Right forelimb (tissue), 1 donor: ENCODE results near the gene TNFRSF1B.

ENCODE experiments used
- DNase-seq: peaks from one replicate; pipeline ENCODE4 v3.0.0-alpha.2; 2018

TNFRSF1B gene

GRCh38 chr1:12176298-12177118 lies 9.7 kb downstream of the TNFRSF1B start:
- DNase-seq: no peak

- no peak for DNase-seq
Measured at GRCh38 chr1:12177156-12177998, 10.6 kb downstream of the TNFRSF1B start.

DNA sequence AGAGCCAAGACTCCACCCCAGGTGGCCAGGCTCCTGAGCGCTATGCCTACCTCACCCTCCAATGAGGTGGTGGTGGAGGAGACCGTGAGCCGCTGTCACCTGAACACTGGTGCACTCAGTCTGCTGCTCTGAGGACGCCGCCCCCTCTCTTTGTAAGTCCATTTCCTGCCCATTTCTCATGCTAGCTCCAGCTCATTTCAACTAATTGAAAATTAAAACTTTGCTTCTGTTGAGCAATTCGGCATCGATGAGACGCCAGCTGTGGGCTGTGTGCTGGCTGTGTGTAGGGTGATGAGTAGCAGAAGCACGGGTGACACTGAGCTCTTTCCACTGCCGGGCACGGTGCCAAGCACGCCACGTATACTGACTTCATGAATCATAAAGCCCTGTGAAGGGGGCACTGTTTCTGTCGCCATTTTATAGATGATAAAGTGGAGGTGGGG lies 11.2 kb downstream of the TNFRSF1B start:
- no peak for DNase-seq

GRCh38 chr1:12178511-12178910 lies 11.7 kb downstream of the TNFRSF1B start:
- DNase-seq: no peak

DNA sequence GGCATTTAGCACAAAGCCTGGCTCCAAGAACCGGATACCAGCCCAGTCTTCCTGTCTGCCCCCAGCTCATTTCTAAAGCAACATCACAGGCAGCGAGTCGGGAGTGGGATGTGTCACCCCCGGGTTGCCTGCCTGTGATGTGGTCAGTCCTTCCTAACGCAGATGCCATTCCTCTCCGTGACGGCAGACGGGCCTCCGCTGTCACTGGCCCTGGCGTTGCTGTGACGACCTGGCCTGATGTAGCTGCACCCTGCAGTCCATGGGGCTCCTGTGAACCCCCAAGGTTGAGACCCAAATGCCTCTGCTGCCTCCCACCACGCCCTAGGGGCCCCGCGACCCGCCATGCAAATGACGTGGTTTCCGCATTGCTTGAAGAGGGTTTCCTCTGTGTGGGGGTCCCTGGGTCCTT lies 12.3 kb downstream of the TNFRSF1B start:
- no peak for DNase-seq

- no peak for DNase-seq
Measured at GRCh38 chr1:12179676-12180075, 12.9 kb downstream of the TNFRSF1B start.

DNA sequence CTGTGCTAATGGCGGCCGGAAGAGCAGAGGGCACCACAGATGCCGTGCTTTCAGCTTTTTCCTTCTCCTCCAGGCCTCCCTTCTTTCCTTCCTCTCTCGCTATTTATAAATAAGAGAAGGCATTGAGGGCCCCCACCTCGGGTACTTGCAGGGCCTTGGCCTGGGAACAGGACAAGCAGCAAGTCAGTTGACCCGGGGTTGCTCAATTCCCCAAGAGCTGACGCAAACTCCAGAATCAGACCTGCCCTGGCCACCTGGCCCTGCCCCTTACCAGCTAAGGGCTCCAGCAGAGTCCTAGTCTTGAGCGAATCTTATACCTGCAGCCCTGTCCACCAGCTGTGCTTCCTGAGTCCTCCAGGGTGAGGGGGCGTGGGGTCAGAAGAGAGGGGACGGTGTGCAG lies 13.5 kb downstream of the TNFRSF1B start:
- DNase-seq: no peak

- no peak for DNase-seq
Measured at GRCh38 chr1:12180903-12181302, 14.1 kb downstream of the TNFRSF1B start.

DNA sequence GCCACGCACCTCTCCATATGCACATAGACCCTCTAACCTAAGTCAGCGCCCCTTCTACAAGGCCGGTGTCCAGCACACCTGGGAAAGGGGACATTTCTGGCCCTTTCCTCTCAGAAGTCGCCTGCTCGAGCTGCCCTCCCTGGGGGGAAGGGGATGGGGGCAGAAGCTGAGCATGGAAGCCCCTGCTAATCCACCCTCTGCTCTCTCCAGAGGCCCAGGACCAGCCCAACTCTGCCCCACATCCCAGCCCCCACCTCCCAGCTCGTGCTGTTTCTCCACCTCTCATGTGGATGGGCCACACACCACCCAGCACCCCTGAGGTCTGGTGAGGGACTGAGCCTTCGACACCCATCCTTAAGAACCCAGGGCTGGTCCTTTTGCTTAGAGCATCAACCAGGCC lies 14.8 kb downstream of the TNFRSF1B start:
- DNase-seq: no peak

GRCh38 chr1:12182410-12182984 lies 15.7 kb downstream of the TNFRSF1B start:
- DNase-seq: no peak

DNA sequence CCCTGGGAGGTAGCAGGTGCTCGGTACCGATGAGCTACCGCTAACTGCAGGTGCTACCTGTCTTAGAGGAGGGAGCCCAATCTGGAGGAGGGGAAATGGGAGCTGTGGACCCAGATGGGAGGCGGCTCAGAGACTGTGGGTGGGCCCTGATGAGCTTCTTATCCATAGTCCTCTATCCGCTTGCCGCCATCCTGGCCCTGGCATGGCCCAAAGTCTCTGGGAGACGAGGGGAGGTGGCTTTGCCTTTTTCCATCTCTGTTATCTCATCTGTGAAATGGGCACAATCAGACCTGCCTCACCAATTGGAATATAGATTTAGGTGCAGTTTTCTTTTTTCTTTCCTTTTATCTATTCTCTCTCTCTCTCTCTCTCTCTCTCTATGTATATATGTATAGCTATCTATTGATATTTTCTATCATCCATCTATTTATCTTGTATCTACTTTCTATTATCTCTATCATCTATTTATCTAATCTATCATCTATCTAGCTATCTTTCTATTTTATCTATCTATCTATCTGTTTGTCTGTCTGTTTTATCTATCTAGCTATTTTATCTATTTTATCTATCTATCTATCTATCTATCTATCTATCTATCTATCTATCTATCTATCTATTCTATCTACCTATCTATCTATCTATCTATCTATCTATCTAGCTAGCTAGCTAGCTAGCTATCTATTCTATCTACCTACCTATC lies 16.5 kb downstream of the TNFRSF1B start:
- DNase-seq: no peak

DNA sequence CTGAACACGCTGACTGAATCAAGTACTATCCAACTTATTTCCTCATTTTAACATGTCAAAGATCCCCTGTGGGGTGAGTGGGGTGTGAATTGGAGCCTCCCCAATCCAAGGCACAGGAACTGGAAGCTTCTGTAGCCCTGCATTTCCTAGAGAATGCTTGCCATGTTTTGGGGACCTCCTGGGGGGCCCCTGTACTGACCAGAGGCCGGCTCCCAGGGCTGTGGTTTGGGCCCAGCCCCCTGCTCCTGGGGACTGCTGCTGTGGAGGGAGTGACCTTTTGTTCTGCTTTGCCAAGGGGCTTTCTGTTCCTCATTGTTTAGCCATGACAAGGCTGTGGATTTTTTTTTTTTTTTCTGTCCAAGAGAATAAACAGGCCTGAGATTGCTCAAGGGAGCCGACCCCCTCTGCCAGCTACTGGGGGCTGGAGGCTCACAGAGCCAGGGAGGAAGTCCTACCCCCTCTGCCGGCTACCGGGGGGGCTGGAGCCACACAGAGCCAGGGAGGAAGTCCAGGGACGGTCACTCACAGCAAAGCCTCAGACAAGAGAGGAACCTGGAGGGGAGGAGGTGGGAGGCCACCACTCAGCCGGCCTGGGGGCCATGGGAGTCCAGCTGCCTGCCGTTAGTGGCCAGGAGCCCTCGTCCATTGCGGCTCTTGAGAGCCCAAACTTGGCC lies 17.4 kb downstream of the TNFRSF1B start:
- peak; percentile 67 for DNase-seq

DNA sequence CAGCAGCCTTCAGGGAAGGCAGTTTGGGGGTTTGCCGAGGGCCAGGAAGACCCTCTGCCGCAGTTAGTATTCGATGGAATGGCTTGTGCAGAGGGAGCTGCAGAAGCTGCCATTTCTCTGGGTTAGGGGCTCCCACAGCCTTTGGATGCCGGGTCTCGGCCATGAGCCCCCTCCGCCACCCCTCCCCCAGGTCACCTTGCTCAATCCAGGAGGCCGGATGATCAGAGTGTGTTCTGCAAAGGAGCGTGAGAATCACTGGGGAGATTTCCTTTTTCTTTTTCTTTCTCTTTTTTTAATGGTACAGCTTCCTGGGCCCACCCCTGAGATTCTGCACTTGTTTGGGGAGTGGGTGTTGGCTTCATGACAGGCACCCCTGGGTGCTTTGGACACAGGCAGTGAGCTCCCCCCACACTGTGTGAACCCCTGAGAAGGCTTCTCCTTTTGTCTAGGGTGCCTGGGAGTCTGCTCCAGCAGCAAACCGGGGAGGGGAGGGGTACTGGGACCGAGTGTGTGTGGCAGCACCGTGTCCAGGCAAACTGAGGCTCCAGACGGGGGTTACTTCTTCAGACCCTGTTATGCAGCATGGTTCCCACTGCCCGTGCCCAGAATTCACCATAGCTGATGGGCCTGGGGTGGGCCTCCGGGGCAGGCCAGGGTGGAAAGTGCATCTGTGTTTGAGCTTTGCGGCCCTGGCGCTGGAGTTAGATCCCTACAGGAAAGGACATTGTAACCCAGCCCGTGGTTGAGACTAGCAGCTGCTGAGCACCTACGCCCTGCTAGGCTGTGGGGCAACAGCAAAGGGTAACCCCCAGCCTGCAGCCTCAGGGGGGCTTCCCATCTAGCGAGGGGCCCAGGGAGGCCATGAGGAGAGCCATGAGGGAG lies 18.5 kb downstream of the TNFRSF1B start:
- DNase-seq: no peak

GRCh38 chr1:12185918-12186678 lies 19.3 kb downstream of the TNFRSF1B start:
- no peak for DNase-seq

DNA sequence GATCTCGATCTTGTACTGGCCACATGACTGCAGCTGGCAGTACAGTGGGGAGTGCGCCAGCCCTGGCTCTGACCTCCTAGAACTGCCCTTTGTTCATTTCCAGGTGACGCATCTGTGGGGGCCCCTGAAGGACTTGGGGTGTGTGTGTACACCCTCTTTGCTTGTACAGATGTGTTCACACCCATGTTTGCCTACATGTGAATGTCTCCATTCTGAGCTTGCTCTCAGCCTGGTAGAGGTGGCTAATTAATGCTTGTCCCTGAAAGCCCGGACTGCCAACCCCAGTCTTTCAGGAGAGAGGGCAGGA lies 19.8 kb downstream of the TNFRSF1B start:
- DNase-seq: no peak

DNA sequence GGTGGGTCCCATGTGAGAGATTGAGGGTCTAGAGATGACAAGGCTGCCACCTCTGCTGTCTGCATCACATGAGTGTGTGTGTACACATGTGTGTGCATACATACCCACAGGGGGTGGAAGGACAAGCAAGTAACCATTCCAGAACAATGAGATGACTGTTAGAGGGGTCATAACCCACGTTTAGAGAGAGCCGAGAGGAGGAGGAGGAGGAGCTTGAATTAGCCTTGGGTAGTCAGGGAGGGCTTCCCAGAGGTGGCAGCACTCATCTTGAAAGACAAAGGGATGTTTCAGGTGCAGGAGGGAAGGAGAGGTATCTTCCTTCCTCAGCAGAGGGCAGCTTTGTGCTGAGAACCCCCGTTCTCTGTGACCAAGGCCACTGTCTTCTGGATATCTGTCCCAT lies 21.3 kb downstream of the TNFRSF1B start:
- DNase-seq: no peak

GRCh38 chr1:12188657-12189327 lies 22.0 kb downstream of the TNFRSF1B start:
- DNase-seq: no peak

GRCh38 chr1:12189328-12189682 lies 22.5 kb downstream of the TNFRSF1B start:
- no peak for DNase-seq

DNA sequence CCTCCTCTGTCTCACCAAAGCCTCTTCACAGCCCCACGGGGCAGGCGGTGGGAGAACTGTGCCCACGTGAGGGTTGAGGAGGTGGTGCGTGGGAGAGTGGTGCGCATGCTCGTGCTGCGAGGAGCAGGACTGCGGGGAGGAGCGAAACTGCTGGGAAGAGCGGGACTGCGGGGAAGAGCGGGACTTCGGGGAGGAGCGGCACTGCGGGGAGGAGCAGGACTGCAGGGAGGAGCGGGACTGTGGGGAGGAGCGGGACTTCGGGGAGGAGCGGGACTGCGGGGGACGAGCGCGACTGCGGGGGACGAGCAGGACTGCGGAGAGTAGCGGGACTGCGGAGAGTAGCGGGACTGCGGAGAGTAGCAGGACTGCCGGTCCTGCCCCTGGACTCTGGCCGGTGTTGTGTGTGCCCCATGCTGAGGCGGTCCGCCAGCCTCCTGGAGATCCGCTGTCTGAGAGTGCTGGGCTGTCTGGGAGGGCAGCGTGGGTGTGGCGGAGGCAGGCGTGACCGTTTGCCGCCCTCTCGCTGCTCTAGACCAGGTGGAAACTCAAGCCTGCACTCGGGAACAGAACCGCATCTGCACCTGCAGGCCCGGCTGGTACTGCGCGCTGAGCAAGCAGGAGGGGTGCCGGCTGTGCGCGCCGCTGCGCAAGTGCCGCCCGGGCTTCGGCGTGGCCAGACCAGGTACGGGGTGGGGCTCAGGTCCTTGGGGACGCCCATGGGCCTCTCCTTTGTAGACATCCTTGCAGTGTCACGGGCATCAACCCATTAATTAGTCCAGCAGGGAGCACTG lies 24.6 kb downstream of the TNFRSF1B start:
- no peak for DNase-seq
